Activated T-cell treated with anti-CD3 and anti-CD28 coated beads for 1 hour (primary cell): Measurements from ENCODE around the gene CCNK.

ENCODE experiments used
- DNase-seq: peaks from one replicate; pipeline ENCODE4 v3.0.0-alpha.2; 2020; ENCODE audit warnings: low read depth

The CCNK gene

DNA sequence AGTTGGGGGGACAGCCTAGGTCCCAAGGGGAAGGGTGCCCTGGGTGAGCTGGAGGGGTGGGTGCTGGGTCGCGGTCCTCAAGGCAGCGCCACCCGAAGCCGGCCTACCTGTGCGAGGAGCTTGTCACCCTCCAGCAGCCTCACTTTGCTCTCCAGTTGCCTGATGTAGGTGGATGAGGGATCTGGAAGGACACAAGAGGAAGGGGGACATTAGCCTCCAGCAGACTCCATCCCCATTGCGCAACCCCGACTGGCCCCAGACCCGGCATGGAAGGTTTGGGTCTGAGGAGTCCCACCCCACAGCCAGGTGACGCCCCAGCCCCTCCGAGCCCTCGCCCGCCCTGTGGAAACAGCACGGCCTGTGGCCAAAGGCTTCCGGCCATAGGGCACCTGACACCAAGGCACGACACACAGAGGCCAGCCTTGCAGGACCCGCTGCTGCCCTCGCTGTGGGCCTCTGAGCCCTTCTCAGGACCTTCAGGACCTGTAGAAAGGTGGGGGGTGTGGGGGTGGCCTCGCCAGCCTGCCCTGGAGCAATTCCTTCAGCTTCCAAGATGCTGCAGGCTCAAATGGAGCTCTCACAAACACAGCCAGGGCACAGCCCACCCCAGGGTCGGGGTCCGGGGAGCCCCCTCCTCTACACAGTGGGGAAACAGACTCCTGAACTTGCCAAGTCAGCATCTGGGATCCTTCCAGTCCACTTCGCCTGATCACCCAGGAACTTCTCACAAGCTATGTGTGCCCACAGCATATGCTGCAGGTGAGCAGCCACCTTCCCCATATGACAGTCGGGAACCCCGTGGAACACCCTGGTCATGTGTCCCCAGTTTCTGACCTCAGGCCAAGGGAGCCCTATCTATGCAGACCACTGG, 54.9 kb downstream of the CCNK start:
- no peak for DNase-seq

DNA sequence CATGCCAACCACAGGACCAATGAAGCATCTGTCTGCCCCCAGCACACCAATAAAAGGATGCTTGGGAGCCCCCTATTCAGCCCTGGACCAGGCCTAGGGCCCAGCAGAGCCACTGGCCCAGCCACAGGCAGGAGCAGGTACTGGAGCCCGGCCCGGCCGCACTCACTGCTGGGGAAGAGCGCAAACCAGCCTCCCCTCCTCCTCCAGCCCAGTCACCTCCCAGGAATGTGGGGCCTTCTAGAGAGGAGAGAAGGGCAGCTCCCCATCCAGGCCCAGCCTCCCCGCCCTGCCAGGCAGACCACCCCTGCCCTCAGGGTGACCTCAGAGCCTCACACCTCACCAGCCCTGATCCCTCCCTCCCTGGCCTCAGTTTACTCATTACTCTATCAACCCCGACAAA, 56.2 kb downstream of the CCNK start:
- no peak for DNase-seq

GRCh38 chr14:99538275-99538674, 57.1 kb downstream of the CCNK start:
- DNase-seq, result no peak

DNA sequence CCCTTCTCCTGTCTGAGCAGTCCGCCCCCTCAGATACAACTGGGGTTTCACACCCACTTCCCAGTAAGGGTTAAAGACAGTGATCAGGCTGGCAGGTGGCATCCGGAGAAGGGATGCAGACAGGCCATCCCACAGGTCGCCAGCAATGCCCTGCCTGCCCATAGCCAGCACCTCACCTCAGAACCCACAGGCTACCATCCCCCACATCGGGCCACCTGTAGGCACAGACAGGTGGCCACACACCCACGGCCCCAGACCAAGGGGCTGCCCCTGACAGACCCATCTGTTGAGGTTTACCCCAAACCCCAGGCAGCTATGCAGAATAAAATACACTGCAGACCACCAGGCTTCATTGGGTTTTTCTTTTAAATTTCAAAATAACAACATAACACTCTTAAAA, 57.5 kb downstream of the CCNK start:
- DNase-seq, result no peak

GRCh38 chr14:99539491-99539890, 58.3 kb downstream of the CCNK start:
- no peak for DNase-seq

DNA sequence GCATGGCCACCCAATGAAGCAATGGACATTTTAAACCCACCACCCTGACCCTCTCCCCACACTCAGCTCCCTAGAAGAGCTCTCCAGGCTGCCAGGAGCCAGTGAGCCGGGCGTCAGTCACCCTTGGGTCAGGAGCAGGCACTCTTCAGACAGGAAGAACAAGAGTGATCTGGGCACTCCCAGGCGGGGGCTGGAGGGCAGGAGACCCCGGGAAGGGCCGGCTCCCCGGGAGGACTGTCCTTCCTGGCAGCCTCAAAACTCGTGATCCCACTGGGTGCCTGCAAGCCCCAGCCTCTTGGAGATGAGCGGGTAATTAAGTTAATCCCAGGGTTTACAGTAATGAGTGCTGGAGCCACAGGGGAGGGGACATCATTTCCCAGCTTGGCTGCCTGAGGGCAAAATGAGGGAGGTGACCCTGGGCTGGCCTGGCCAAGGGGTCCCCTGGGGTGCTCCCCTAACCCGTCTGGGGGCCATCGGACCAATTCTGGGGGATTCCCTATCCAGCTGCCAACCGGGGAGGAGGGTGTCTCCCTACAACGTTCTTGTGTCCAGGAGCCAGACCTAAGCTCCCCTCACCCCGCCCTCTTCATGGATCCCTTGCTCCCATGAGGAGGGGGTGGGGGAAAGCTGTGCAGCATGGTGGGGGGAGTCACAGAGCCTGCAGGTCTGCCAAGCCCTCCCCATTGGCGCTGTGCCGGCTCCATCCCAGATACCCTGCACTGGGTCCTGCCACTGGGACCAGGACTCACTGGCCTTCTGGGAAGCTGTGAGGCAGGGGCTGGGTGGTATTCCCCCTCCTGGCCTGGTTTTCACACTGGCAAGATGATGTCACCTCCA, 59.2 kb downstream of the CCNK start:
- DNase-seq, result no peak

GRCh38 chr14:99541211-99541610, 60.0 kb downstream of the CCNK start:
- no peak for DNase-seq

DNA sequence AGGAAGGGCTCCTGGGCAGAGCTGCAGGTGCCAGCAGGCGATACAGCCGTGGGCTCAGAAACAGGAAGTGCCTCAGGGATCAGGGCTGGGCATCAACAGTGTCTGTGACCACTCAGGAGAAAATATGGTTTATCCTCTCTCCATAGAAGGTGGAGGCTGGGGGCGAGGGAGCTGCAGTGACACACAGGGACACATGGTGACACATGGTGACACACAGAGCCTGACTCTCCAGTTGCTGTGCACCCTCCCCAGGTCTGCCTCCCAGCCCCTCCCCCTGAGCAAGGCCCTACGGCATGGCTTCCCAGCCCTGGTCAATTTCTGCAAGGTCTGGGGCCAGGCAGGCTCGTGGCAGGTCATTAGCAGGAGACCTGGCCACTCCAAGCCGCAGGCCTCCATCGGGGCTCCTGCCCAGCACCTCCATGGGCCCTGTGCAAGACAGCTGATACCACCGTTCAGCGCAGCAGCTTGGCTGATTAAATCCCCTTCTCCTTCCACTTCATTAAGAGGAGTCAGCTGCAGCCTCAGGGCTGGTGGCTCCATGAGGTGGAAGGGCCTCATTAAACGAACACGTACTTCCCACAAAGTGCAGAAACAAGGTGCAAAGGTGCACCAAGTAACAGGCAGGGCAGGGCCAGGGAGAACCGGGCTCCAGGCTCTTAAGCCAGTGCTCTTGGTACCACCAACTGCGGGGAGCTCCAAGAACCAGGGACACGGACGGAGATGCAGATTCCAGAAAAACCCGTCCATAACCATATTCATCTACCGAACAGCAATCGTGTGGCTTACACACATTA, 60.7 kb downstream of the CCNK start:
- DNase-seq, result no peak

DNA sequence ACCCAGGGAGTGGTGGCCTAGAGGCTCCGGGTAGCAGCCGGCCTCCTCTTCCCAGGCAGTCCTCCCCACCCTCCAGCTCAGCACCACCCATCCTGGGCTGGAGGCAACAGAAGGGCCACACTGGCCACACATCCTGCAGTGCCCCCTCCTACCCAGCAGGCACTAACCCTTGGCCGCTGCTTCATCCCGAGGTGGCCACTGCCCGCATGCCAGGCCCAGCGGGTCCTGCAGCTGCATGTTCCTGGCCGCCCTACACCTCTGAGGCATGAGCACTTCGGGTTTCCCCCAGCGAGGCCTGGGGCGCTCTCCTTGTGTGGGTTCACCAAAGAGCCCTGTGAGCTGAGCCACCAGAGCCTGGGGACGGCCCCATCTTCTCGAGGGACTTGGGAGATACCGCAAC, 61.4 kb downstream of the CCNK start:
- DNase-seq, result no peak

GRCh38 chr14:99543370-99543769, 62.2 kb downstream of the CCNK start:
- DNase-seq, result no peak

GRCh38 chr14:99543985-99544384, 62.8 kb downstream of the CCNK start:
- DNase-seq, result no peak

- DNase-seq, result no peak
Observed at GRCh38 chr14:99544991-99545390, 63.8 kb downstream of the CCNK start.

- no peak for DNase-seq
Observed at GRCh38 chr14:99545586-99545985, 64.4 kb downstream of the CCNK start.

GRCh38 chr14:99546234-99546879, 65.1 kb downstream of the CCNK start:
- no peak for DNase-seq

DNA sequence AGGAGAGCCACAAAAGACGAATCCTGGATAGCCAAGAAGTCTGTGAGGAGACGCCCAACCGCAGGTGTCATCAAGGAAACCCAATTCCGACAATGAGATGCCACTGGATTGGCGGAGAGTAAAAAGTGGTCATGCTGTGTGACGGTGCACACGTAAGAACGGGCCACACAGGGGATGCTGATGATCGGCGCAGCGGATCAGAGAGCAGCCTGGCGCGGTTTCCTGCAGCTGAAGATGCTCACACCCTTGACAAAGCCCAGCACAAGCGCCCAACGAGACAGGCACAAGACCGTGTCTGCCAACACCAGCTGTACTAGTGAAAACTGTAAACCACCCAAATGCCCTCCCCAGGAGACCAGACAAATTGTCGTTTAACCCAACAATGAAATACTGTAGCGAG, 67.0 kb downstream of the CCNK start:
- DNase-seq, result no peak

DNA sequence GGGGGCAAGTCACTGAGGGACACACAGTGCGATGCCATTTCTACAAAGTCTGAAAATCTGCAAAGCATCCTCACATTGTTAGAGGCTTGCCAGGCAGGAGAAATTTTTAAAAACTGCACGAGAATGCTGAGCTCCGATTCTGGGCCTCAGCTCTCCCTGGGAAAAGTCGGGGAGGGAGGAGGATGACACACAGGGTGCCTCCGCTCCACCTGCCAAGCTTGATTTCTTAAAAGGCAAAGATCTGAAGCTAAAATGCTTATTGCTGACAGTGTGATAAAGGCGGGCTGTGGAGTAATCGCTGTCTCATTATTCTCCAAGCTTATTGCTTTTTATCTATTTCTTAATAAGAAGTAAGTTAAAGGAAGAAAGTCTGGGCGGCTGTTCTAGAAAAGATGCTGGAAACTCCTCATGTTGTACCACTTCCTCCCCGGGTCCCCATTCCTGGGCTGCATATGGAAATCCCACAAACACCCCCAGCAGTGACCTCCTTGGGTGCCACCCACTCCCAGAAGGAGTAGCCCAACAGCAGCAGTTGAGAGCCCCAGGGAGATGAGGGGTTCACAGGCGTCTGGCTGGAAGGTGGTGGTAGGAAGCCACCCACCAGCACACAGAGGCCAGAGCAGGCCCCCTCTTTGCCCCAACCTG, 67.8 kb downstream of the CCNK start:
- DNase-seq, result no peak

DNA sequence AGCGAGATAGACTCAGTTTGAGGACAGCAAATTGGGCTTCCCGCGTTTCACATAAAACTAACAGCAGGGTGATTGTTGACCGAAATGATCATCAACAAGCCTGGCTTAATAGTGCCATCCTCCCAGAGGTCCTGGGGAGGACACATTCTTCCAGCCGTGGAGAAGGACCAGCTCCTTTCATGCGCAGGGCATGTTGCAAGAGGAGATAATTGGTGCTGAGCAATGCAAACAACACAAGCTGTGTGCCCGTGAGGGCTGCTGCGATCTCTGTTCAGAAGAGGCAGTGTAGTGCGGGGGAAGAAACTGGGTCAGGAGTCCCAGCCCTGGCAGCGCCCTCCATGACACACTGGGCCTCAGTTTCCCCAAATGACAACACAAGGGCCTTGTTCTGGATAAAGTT, 68.5 kb downstream of the CCNK start:
- DNase-seq, result no peak

- DNase-seq, result no peak
Observed at GRCh38 chr14:99550387-99550992, 69.3 kb downstream of the CCNK start.

- DNase-seq, result no peak
Observed at GRCh38 chr14:99551034-99551922, 70.1 kb downstream of the CCNK start.

DNA sequence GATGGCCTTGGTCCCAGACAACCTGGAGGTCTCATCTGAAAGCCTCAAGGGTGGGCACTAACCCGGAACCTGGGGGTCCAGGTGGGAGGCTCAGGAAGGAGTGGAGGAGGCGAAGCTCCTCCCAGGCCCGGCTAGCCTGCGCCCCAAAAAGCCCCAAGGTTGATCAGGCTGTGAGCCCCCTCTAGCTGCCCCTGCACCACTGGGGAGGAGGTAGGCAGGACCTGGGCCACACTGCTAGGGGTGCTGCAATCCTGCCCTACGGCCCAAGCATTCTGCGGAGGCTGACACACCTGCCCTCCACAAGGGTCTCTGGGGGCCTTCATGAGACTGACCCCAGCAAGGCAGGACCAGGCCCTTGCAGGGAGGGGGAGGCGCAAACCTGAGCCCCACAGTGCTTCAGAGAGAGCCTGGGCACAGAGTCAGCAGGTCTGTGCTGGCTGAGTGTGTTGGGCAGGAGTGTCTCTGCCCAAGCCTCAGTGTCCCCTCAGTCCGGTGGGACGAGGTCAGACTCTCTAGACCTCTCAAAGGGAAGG, 70.9 kb downstream of the CCNK start:
- no peak for DNase-seq
